Astrocyte (in vitro differentiated cells and primary cell): ENCODE data around the gene IYD.

Experiments
- CTCF ChIP-seq: IDR thresholded peaks from 2 replicates; pipeline ENCODE4 v1.5.1; 2011; ENCODE audit warnings: low read depth, mild to moderate bottlenecking, inconsistent platforms, low read length, moderate library complexity; ENCODE audit not compliant: insufficient read depth
- EZH2 ChIP-seq: IDR thresholded peaks from 2 replicates; pipeline ENCODE4 v1.6.1; 2012; ENCODE audit warnings: mild to moderate bottlenecking, low read length, inconsistent platforms; ENCODE audit not compliant: insufficient read depth

GRCh38 chr6:150331344-150331743 lies 37.5 kb upstream of the IYD start:
- TF ChIP-seq CTCF, result no peak
- TF ChIP-seq EZH2, result no peak
